Mesenchymal stem cell (in vitro differentiated cells and primary cell): Measurements from ENCODE around the gene REELD1.
A peak's percentile ranks its signal among the peaks of the same experiment; 100 is the strongest.

ENCODE experiments used
- DNase-seq: peaks from one replicate; pipeline ENCODE4 v3.0.0-alpha.2; 2013
- H2AFZ ChIP-seq: one replicate; pipeline ENCODE4 v1.6.1; 2013; ENCODE audit warnings: low read depth, mild to moderate bottlenecking, control low read depth, inconsistent platforms, low read length, moderate library complexity
- H2AK5ac ChIP-seq: 2 replicates; pipeline ENCODE4 v1.6.1; 2013; ENCODE audit warnings: low read length, moderate library complexity, mild to moderate bottlenecking, inconsistent platforms; ENCODE audit not compliant: severe bottlenecking
- H2BK120ac ChIP-seq: one replicate; pipeline ENCODE4 v1.6.1; 2013; ENCODE audit warnings: low read depth, mild to moderate bottlenecking, inconsistent platforms, low read length, moderate library complexity
- H2BK12ac ChIP-seq, 2 experiments: one replicate each; pipeline ENCODE4 v1.6.1; 2013; ENCODE audit warnings: inconsistent platforms in 2 of 2, low read length in 2 of 2, mild to moderate bottlenecking in 2 of 2, moderate library complexity in 2 of 2, control low read depth in 1 of 2
- H2BK15ac ChIP-seq: one replicate; pipeline ENCODE4 v1.6.1; 2013; ENCODE audit warnings: mild to moderate bottlenecking, low read depth, inconsistent platforms; ENCODE audit not compliant: poor library complexity, severe bottlenecking
- H2BK5ac ChIP-seq: 2 replicates; pipeline ENCODE4 v1.6.1; 2013; ENCODE audit warnings: low read depth, mild to moderate bottlenecking, low read length, control low read depth, inconsistent platforms; ENCODE audit not compliant: poor library complexity, severe bottlenecking
- H3K14ac ChIP-seq, 2 experiments: one replicate each; pipeline ENCODE4 v1.6.1; 2013; ENCODE audit warnings: inconsistent platforms in 2 of 2, low read length in 2 of 2, control low read depth in 1 of 2, mild to moderate bottlenecking in 1 of 2, moderate library complexity in 1 of 2
- H3K18ac ChIP-seq, 2 experiments: one replicate each; pipeline ENCODE4 v1.6.1; 2013; ENCODE audit warnings: inconsistent platforms in 2 of 2, low read length in 2 of 2, control low read depth in 1 of 2, low read depth in 1 of 2, mild to moderate bottlenecking in 1 of 2
- H3K23ac ChIP-seq, 2 experiments: one replicate each; pipeline ENCODE4 v1.6.1; 2013; ENCODE audit warnings: inconsistent platforms in 2 of 2, low read length in 2 of 2, mild to moderate bottlenecking in 2 of 2, moderate library complexity in 2 of 2, control low read depth in 1 of 2
- H3K27ac ChIP-seq: 2 replicates; pipeline ENCODE4 v1.5.1; 2013; ENCODE audit warnings: mild to moderate bottlenecking, moderate library complexity, low read length, control low read depth, inconsistent platforms; ENCODE audit not compliant: poor library complexity, severe bottlenecking
- H3K27me3 ChIP-seq, 2 experiments: 2 replicates each; pipeline versions ENCODE4 v1.6.1 to v1.7.0; 2013; ENCODE audit warnings: low read length in 2 of 2, mild to moderate bottlenecking in 2 of 2, moderate library complexity in 2 of 2, control low read depth in 1 of 2, inconsistent platforms in 1 of 2; ENCODE audit not compliant: control insufficient read depth in 1 of 2, insufficient read depth in 1 of 2
- H3K36me3 ChIP-seq, 2 experiments: 2 replicates each; pipeline versions ENCODE4 v1.6.1 to v1.7.0; 2013; ENCODE audit warnings: low read length in 2 of 2, control low read depth in 1 of 2, inconsistent platforms in 1 of 2, low read depth in 1 of 2, mild to moderate bottlenecking in 1 of 2; ENCODE audit not compliant: insufficient read depth in 2 of 2, control insufficient read depth in 1 of 2
- H3K4ac ChIP-seq, 2 experiments: one replicate each; pipeline ENCODE4 v1.6.1; 2013; ENCODE audit warnings: inconsistent platforms in 2 of 2, low read length in 2 of 2, mild to moderate bottlenecking in 2 of 2, moderate library complexity in 2 of 2, control low read depth in 1 of 2, low read depth in 1 of 2
- H3K4me1 ChIP-seq: 2 replicates; pipeline ENCODE4 v1.6.1; 2013; ENCODE audit warnings: low read depth, low read length, control low read depth; ENCODE audit not compliant: control insufficient read depth, insufficient read depth
- H3K4me2 ChIP-seq: 2 replicates; pipeline ENCODE4 v1.6.1; 2013; ENCODE audit warnings: low read length, mild to moderate bottlenecking, inconsistent platforms; ENCODE audit not compliant: poor library complexity, severe bottlenecking
- H3K4me3 ChIP-seq, 2 experiments: 2 replicates each; pipeline versions ENCODE4 v1.5.1 to v1.7.0; 2013; ENCODE audit warnings: low read length in 2 of 2, mild to moderate bottlenecking in 2 of 2, control low read depth in 1 of 2, low read depth in 1 of 2; ENCODE audit not compliant: insufficient read depth in 1 of 2
- H3K79me1 ChIP-seq: replicated peaks from 2 replicates; pipeline ENCODE4 v1.6.1; 2013; ENCODE audit warnings: mild to moderate bottlenecking, control low read depth, low read length, inconsistent platforms; ENCODE audit not compliant: poor library complexity, severe bottlenecking
- H3K9ac ChIP-seq: 2 replicates; pipeline ENCODE4 v1.7.0; 2013; ENCODE audit warnings: mild to moderate bottlenecking, low read length, moderate library complexity
- H3K9me3 ChIP-seq: 2 replicates; pipeline ENCODE4 v1.7.0; 2013; ENCODE audit warnings: mild to moderate bottlenecking, low read length; ENCODE audit not compliant: control insufficient read depth
- H4K8ac ChIP-seq: one replicate; pipeline ENCODE4 v1.6.1; 2013; ENCODE audit warnings: inconsistent platforms, mild to moderate bottlenecking, low read length, moderate library complexity
- H4K91ac ChIP-seq: one replicate; pipeline ENCODE4 v1.6.1; 2013; ENCODE audit warnings: mild to moderate bottlenecking, low read length, inconsistent platforms
- WGBS: methylation state at CpG from one replicate; pipeline ENCODE4 v1.1.7; 2013; ENCODE audit warnings: mixed read lengths; 5-methylcytosine and 5-hydroxymethylcytosine counted together

The REELD1 gene

GRCh38 chr4:146238107-146238506, 23.8 kb downstream of the REELD1 start:
- no peak overlapping the region for H4K8ac ChIP-seq
- no peak overlapping the region for H3K18ac ChIP-seq
- H4K91ac ChIP-seq, result no peak overlapping the region
- H3K14ac ChIP-seq, result no peak overlapping the region
- H2AFZ ChIP-seq, result no peak overlapping the region
- H3K4me3 ChIP-seq, result no peak overlapping the region
- no peak overlapping the region for H2BK15ac ChIP-seq
- H2AK5ac ChIP-seq, result no peak overlapping the region
- H3K27ac ChIP-seq, result no peak overlapping the region
- no peaks in the 10 kb centered on the region for H3K36me3 ChIP-seq
- H3K9me3 ChIP-seq, result no peaks in the 10 kb centered on the region
- no peaks in the 10 kb centered on the region for H3K79me1 ChIP-seq
- no peaks in the 10 kb centered on the region for H3K27me3 ChIP-seq
- H3K4me2 ChIP-seq, result no peak overlapping the region
- H2BK120ac ChIP-seq, result no peak overlapping the region
- H3K4me1 ChIP-seq, result peaks cover 8% of the 10 kb centered on the region
- H2BK5ac ChIP-seq, result no peak overlapping the region
- H3K9ac ChIP-seq, result no peak overlapping the region
- no peak overlapping the region for H3K4ac ChIP-seq
- no peak overlapping the region for H2BK12ac ChIP-seq
- DNase-seq, result no peak
- no peak overlapping the region for H3K23ac ChIP-seq
- 100% methylated on average over 3 of the region's 3 CpGs for WGBS

- WGBS, result 69% methylated on average over 24 of the region's 24 CpGs
- peaks cover 12% of the 10 kb centered on the region for H3K4me1 ChIP-seq
- no peak overlapping the region for H2BK5ac ChIP-seq
- H3K18ac ChIP-seq, result peak overlapping the region; percentile 6 to 16
- H3K23ac ChIP-seq, result no peak overlapping the region
- H3K79me1 ChIP-seq, result no peaks in the 10 kb centered on the region
- H3K4me3 ChIP-seq, result no peak overlapping the region
- H3K4me2 ChIP-seq, result no peak overlapping the region
- DNase-seq, result no peak
- H3K9me3 ChIP-seq, result no peaks in the 10 kb centered on the region
- H4K91ac ChIP-seq, result peak overlapping the region; percentile 57
- H2AK5ac ChIP-seq, result no peak overlapping the region
- no peaks in the 10 kb centered on the region for H3K36me3 ChIP-seq
- peak overlapping the region; percentile 29 for H2AFZ ChIP-seq
- H3K9ac ChIP-seq, result no peak overlapping the region
- H3K27me3 ChIP-seq, result no peaks in the 10 kb centered on the region
- H4K8ac ChIP-seq, result no peak overlapping the region
- H3K4ac ChIP-seq, result peak overlapping the region; percentile 43 to 57
- peak overlapping the region; percentile 49 to 75 for H2BK12ac ChIP-seq
- peak overlapping the region; percentile 48 for H2BK15ac ChIP-seq
- peak overlapping the region in 1 of 2 experiments; percentile 75 for H3K14ac ChIP-seq
- H2BK120ac ChIP-seq, result no peak overlapping the region
- no peak overlapping the region for H3K27ac ChIP-seq
Measured at GRCh38 chr4:146243141-146243882, 29.0 kb downstream of the REELD1 start.

GRCh38 chr4:146243883-146244277, 29.5 kb downstream of the REELD1 start:
- Histone ChIP-seq H3K27ac (no peak overlapping the region), H3K9me3 (no peaks in the 10 kb centered on the region), H3K4me3 (no peak overlapping the region), H2BK15ac (no peak overlapping the region), H2BK12ac (peak overlapping the region in 1 of 2 experiments; percentile 0), H3K4ac (peak overlapping the region in 1 of 2 experiments; percentile 57), H2BK5ac (no peak overlapping the region), H3K18ac (peak overlapping the region in 1 of 2 experiments; percentile 21), H3K27me3 (no peaks in the 10 kb centered on the region), H2BK120ac (no peak overlapping the region), H3K9ac (no peak overlapping the region), H3K79me1 (no peaks in the 10 kb centered on the region), H4K91ac (no peak overlapping the region), H3K4me2 (no peak overlapping the region), H4K8ac (no peak overlapping the region), H2AK5ac (no peak overlapping the region), H3K23ac (no peak overlapping the region), H3K14ac (no peak overlapping the region), H3K36me3 (no peaks in the 10 kb centered on the region), H3K4me1 (peaks cover 12% of the 10 kb centered on the region), H2AFZ (no peak overlapping the region)
- WGBS, result 92% methylated on average over 17 of the region's 17 CpGs
- DNase-seq, result no peak

- Histone ChIP-seq H2BK15ac (no peak overlapping the region), H3K36me3 (no peaks in the 10 kb centered on the region), H2AFZ (no peak overlapping the region), H3K4me3 (no peak overlapping the region), H3K9ac (no peak overlapping the region), H3K79me1 (no peaks in the 10 kb centered on the region), H2BK120ac (no peak overlapping the region), H3K27me3 (no peaks in the 10 kb centered on the region), H4K8ac (no peak overlapping the region), H2BK5ac (no peak overlapping the region), H2AK5ac (no peak overlapping the region), H3K27ac (no peak overlapping the region), H3K4ac (no peak overlapping the region), H4K91ac (no peak overlapping the region), H3K14ac (no peak overlapping the region), H3K4me2 (no peak overlapping the region), H3K4me1 (peaks cover 12% of the 10 kb centered on the region), H3K18ac (peak overlapping the region in 1 of 2 experiments; percentile 34), H3K23ac (no peak overlapping the region), H2BK12ac (peak overlapping the region in 1 of 2 experiments; percentile 39), H3K9me3 (no peaks in the 10 kb centered on the region)
- DNase-seq, result no peak
- 86% methylated on average over 9 of the region's 9 CpGs for WGBS
Measured at GRCh38 chr4:146244496-146244895, 30.2 kb downstream of the REELD1 start.
